Activated CD8-positive, alpha-beta T cell treated with anti-CD3 and anti-CD28 coated beads, Interleukin-2, amount 10 ng/mL, durations not matched to agents 7 days and 5 days (primary cell): ENCODE results near the gene LY6G5B. TPM values are rescaled to one million over a fixed set of nuclear protein-coding genes. Genes with fewer than 3 reads are reported as not detected.

Source experiments
- ATAC-seq: fragments of 150-1000 bp; cut with Tn5 transposase; one replicate; pipeline ENCODE4 v1.10.0; 2021; ENCODE audit warnings: moderate library complexity
- CTCF ChIA-PET: fragments of 350-600 bp; sonication (Branson Sonifier 250); formaldehyde crosslinking; loops from one replicate; lab custom pipeline; 2021; ENCODE audit warnings: antibody characterized with exemption; lab: Charles Lee
- POLR2A ChIA-PET: fragments of 350-600 bp; sonication (Branson Sonifier 250); formaldehyde crosslinking; loops from one replicate; lab custom pipeline; 2021; ENCODE audit warnings: antibody characterized with exemption; lab: Charles Lee
- DNase-seq: peaks from one replicate; pipeline ENCODE4 v3.0.0-alpha.2; 2020
- H3K27ac Mint-ChIP-seq: one replicate; pipeline ENCODE4 v1.8.0; 2021; ENCODE audit warnings: mild to moderate bottlenecking, mixed read lengths
- H3K27me3 Mint-ChIP-seq: one replicate; pipeline ENCODE4 v1.8.0; 2021; ENCODE audit warnings: low read depth, mixed read lengths
- H3K36me3 Mint-ChIP-seq: one replicate; pipeline ENCODE4 v1.8.0; 2021; ENCODE audit warnings: low read depth, mixed read lengths
- H3K4me1 Mint-ChIP-seq: one replicate; pipeline ENCODE4 v1.8.0; 2021; ENCODE audit warnings: low read depth, mixed read lengths
- H3K4me3 Mint-ChIP-seq: one replicate; pipeline ENCODE4 v1.8.0; 2021; ENCODE audit warnings: mild to moderate bottlenecking, mixed read lengths
- H3K9me3 Mint-ChIP-seq: one replicate; pipeline ENCODE4 v1.8.0; 2022; ENCODE audit warnings: mixed read lengths; ENCODE audit not compliant: insufficient read depth
- total RNA-seq, 2 experiments: library from RNA; stranded (reverse); gene quantifications; one replicate each; pipeline ENCODE4 v1.2.3, GENCODE V29; 2021

LY6G5B gene
- total RNA-seq, 2 experiments from 2014 or later, result 22.6 to 23.2 TPM

DNA sequence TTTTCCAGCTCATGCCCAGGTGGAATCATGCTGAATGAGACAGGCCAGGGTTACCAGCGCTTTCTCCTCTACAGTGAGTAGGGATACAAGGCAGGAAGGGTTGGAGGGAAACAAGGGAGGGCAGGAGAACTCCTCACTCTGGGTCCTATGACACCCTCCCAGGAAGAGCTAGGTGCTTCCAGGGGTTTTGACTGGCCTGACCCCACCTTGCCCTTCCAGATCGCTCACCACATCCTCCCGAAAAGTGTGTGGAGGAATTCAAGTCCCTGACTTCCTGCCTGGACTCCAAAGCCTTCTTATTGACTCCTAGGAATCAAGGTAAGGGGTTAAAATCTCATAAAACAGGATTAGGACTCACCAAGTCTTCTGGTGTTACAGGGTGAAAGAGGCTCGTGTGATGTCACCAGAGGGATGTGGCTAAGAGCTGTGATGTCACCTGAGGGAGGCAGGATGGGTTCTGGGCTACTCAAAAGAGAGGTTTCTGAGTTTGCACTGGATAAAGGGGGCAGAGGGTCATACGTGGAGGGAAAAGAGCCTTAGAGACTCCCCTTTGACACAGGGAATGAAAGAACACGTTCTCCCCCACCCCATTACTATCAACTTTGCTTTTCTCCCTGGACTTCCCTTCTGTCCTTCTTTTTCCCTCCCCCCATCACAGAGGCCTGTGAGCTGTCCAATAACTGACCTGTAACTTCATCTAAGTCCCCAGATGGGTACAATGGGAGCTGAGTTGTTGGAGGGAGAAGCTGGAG lies 12.2 kb upstream of the LY6G5B start:
- Mint-ChIP-seq H3K27me3 (no peaks in the 10 kb centered on the region), H3K27ac (peak overlapping the region; percentile 89), H3K4me1 (peaks cover 78% of the 10 kb centered on the region), H3K9me3 (no peaks in the 10 kb centered on the region), H3K4me3 (peak overlapping the region; percentile 91), H3K36me3 (peaks cover 69% of the 10 kb centered on the region)
- no peak for ATAC-seq
- POLR2A ChIA-PET, result interaction anchor here (0.8 to 6.8 kb wide), 4 partner anchors 7 to 81 kb away, joined by 3 to 109 read pairs (median 3); partner anchors contain the start of genes CSNK2B and GPANK1
- CTCF ChIA-PET, result interaction anchor here (1.2 to 1.4 kb wide), 3 partner anchors 61 to 173 kb away, joined by 3 to 5 read pairs (median 4); no protein-coding TSS in a partner anchor
- DNase-seq, result peak; percentile 73

DNA sequence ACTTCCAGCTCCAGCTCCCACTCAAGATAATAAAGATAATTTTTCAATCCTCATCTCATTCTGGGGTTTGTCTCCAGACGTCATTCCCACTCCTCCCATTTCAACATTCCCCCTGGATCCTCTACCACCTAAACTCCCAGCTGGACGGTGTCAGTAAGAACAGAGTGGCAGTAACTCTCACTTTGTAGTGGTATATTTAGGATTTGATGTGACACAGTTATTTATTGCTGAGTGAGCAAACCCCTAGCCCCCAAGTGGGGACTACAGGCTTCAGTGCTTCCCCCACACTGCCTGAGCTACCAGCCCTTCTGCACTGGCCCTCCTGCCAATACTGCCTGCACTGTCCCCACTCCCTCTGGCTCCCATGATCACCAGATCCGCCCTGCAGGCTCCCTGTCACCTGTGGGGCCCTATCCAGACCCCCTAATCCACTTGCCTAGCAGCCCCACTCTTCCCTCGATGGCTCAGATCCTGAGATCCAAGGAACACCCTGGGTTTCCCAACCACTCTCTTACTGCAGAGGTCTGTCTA lies 11.6 kb upstream of the LY6G5B start:
- no peaks in the 10 kb centered on the region for H3K9me3 Mint-ChIP-seq
- H3K36me3 Mint-ChIP-seq, result peaks cover 71% of the 10 kb centered on the region
- ChIA-PET CTCF (interaction anchor here (1.3 to 1.4 kb wide), 2 partner anchors 62 to 172 kb away, joined by 3 to 4 read pairs; no protein-coding TSS in a partner anchor), POLR2A (interaction anchor here (0.8 to 1.1 kb wide), 2 partner anchors 13 to 82 kb away, joined by 3 read pairs; no protein-coding TSS in a partner anchor)
- peak overlapping the region; percentile 89 for H3K27ac Mint-ChIP-seq
- peaks cover 80% of the 10 kb centered on the region for H3K4me1 Mint-ChIP-seq
- H3K27me3 Mint-ChIP-seq, result no peaks in the 10 kb centered on the region
- ATAC-seq (no peak), DNase-seq (no peak)
- peak overlapping the region; percentile 91 for H3K4me3 Mint-ChIP-seq

GRCh38 chr6:31658983-31659648 lies 10.7 kb upstream of the LY6G5B start:
- peak overlapping the region; percentile 91 for H3K4me3 Mint-ChIP-seq
- no peaks in the 10 kb centered on the region for H3K9me3 Mint-ChIP-seq
- CTCF ChIA-PET, result no interaction called here
- DNase-seq, result no peak
- POLR2A ChIA-PET, result interaction anchor here (1.5 kb wide), 1 partner anchor 79 kb away, joined by 5 read pairs; no protein-coding TSS in a partner anchor
- no peak for ATAC-seq
- no peaks in the 10 kb centered on the region for H3K27me3 Mint-ChIP-seq
- H3K27ac Mint-ChIP-seq, result peak overlapping the region; percentile 88
- peaks cover 80% of the 10 kb centered on the region for H3K36me3 Mint-ChIP-seq
- peaks cover 85% of the 10 kb centered on the region for H3K4me1 Mint-ChIP-seq

- POLR2A ChIA-PET, result interaction anchor here (0.9 to 2.6 kb wide), 7 partner anchors 7 to 118 kb away, joined by 3 to 34 read pairs (median 6); partner anchors contain the start of genes ABHD16A, BAG6, CLIC1 and DDX39B
- Mint-ChIP-seq H3K27ac (peak overlapping the region; percentile 88), H3K4me3 (peak overlapping the region; percentile 91), H3K27me3 (no peaks in the 10 kb centered on the region), H3K9me3 (no peaks in the 10 kb centered on the region), H3K4me1 (peaks cover 90% of the 10 kb centered on the region), H3K36me3 (peaks cover 87% of the 10 kb centered on the region)
- ATAC-seq (peak; percentile 43), DNase-seq (peak; percentile 61)
- CTCF ChIA-PET, result interaction anchor here (0.8 to 2.6 kb wide), 3 partner anchors 61 to 80 kb away, joined by 3 to 6 read pairs (median 3); partner anchors contain the start of gene MSH5
Measured at GRCh38 chr6:31659649-31660380, 10.0 kb upstream of the LY6G5B start.

GRCh38 chr6:31660381-31661261 lies 9.2 kb upstream of the LY6G5B start, which contains the start of gene C6orf47:
C6orf47 (minus strand) TSS chr6:31660778; CDS start chr6:31659947, 831 bp downstream.
- peaks cover 82% of the 10 kb centered on the region for H3K36me3 Mint-ChIP-seq
- DNase-seq (peak; percentile 85), ATAC-seq (peak; percentile 74)
- POLR2A ChIA-PET, result interaction anchor here (0.6 to 2.6 kb wide), 14 partner anchors 8 to 959 kb away, joined by 3 to 34 read pairs (median 3); partner anchors contain the start of genes ABHD16A, BAG6, CLIC1 and DDX39B
- no peaks in the 10 kb centered on the region for H3K9me3 Mint-ChIP-seq
- no peaks in the 10 kb centered on the region for H3K27me3 Mint-ChIP-seq
- peak within 1 kb of the TSS; percentile 88 for H3K27ac Mint-ChIP-seq
- CTCF ChIA-PET, result interaction anchor here (0.8 to 2.6 kb wide), 6 partner anchors 8 to 262 kb away, joined by 3 to 6 read pairs (median 4); partner anchors contain the start of genes BAG6 and MSH5
- H3K4me3 Mint-ChIP-seq, result peak within 1 kb of the TSS; percentile 91
- H3K4me1 Mint-ChIP-seq, result peaks cover 85% of the 10 kb centered on the region

GRCh38 chr6:31661262-31662123 lies 8.3 kb upstream of the LY6G5B start:
- Mint-ChIP-seq H3K4me1 (peaks cover 80% of the 10 kb centered on the region), H3K9me3 (no peaks in the 10 kb centered on the region), H3K36me3 (peaks cover 81% of the 10 kb centered on the region), H3K27ac (peak overlapping the region; percentile 86), H3K27me3 (no peaks in the 10 kb centered on the region), H3K4me3 (peak overlapping the region; percentile 91)
- ChIA-PET CTCF (interaction anchor here (1.0 to 2.6 kb wide), 5 partner anchors 8 to 262 kb away, joined by 3 to 6 read pairs (median 4); partner anchors contain the start of gene BAG6), POLR2A (interaction anchor here (0.6 to 2.6 kb wide), 11 partner anchors 9 to 960 kb away, joined by 3 to 34 read pairs (median 4); partner anchors contain the start of genes ABHD16A, BAG6, CLIC1 and DDX39B)
- DNase-seq, result no peak
- ATAC-seq, result no peak

- Mint-ChIP-seq H3K4me3 (peak overlapping the region; percentile 55), H3K27ac (peak overlapping the region; percentile 58), H3K4me1 (peaks cover 80% of the 10 kb centered on the region), H3K27me3 (no peaks in the 10 kb centered on the region), H3K36me3 (peaks cover 81% of the 10 kb centered on the region), H3K9me3 (no peaks in the 10 kb centered on the region)
- ChIA-PET POLR2A (interaction anchor here (2.3 to 2.6 kb wide), 2 partner anchors 10 to 76 kb away, joined by 15 to 34 read pairs; partner anchors contain the start of genes BAG6, CLIC1 and MSH5), CTCF (interaction anchor here (1.1 to 4.5 kb wide), 5 partner anchors 9 to 261 kb away, joined by 3 to 34 read pairs (median 6); partner anchors contain the start of gene BAG6)
- ATAC-seq (no peak), DNase-seq (no peak)
Measured at GRCh38 chr6:31662124-31662723, 7.6 kb upstream of the LY6G5B start.

GRCh38 chr6:31663126-31663960 lies 6.4 kb upstream of the LY6G5B start:
- Mint-ChIP-seq H3K36me3 (peaks cover 81% of the 10 kb centered on the region), H3K9me3 (no peaks in the 10 kb centered on the region), H3K27ac (peak overlapping the region; percentile 95), H3K4me1 (peaks cover 80% of the 10 kb centered on the region), H3K4me3 (peak overlapping the region; percentile 96), H3K27me3 (no peaks in the 10 kb centered on the region)
- DNase-seq (no peak), ATAC-seq (no peak)
- POLR2A ChIA-PET, result interaction anchor here (0.6 to 4.5 kb wide), 7 partner anchors 9 to 163 kb away, joined by 3 to 109 read pairs (median 14); partner anchors contain the start of genes APOM, BAG6, DDX39B and HSPA1B
- CTCF ChIA-PET, result interaction anchor here (0.7 to 4.5 kb wide), 7 partner anchors 11 to 289 kb away, joined by 3 to 34 read pairs (median 4); partner anchors contain the start of genes ATP6V1G2, BAG6 and LTB
